Panc1 (cell line): Measurements from ENCODE around the gene MAS1L.

Experiments
- CTCF ChIP-seq: fragments of 450-650 bp; IDR thresholded peaks from 2 replicates; pipeline ENCODE4 v1.5.1; 2017; ENCODE audit warnings: mild to moderate bottlenecking
- POLR2AphosphoS5 ChIP-seq: IDR thresholded peaks from 2 replicates; pipeline ENCODE4 v1.6.1; 2012; ENCODE audit warnings: mild to moderate bottlenecking, low read depth, low read length, moderate library complexity
- REST ChIP-seq, 2 experiments: IDR thresholded peaks; 2 replicates each; pipeline ENCODE4 v1.6.1; 2011 to 2012; ENCODE audit warnings: low read depth in 2 of 2, control low read depth in 1 of 2, low read length in 1 of 2, mild to moderate bottlenecking in 1 of 2, moderate library complexity in 1 of 2; ENCODE audit not compliant: insufficient read depth in 1 of 2
- SIN3A ChIP-seq: IDR thresholded peaks from 2 replicates; pipeline ENCODE4 v1.6.1; 2012; ENCODE audit warnings: low read depth, mild to moderate bottlenecking, low read length, moderate library complexity, borderline replicate concordance; ENCODE audit not compliant: insufficient read depth
- TCF7L2 ChIP-seq: IDR thresholded peaks from 2 replicates; pipeline ENCODE4 v1.6.1; 2011; ENCODE audit warnings: mild to moderate bottlenecking, low read depth, low read length, inconsistent platforms

- TF ChIP-seq CTCF (no peak), POLR2AphosphoS5 (no peak), TCF7L2 (no peak), REST (IDR thresholded peaks at IDR 0.05; ENCODE audit: insufficient read depth in 1 of 2, low read depth in 2 of 2, low read length in 1 of 2) (no peak), SIN3A (no peak)
Observed at GRCh38 chr6:29496961-29497360, 9.2 kb upstream of the MAS1L start.
